NCI-H82 (cell line): ENCODE data around the gene IL20.

ENCODE experiments used
- DNase-seq: peaks from one replicate; lab custom pipeline; 2025; lab: John Stamatoyannopoulos, UW

Gene IL20

GRCh38 chr1:206864939-206865671 lies at the start of gene IL20:
Gene IL20, plus strand, starts transcription at chr1:206865623. Its CDS starts 230 bp downstream, at chr1:206865853.
- peak; percentile 80 for DNase-seq

GRCh38 chr1:206816390-206817287 lies 48.8 kb upstream of the IL20 start:
- DNase-seq = peak; percentile 9

GRCh38 chr1:206821493-206821892 lies 43.9 kb upstream of the IL20 start:
- DNase-seq = no peak

DNA sequence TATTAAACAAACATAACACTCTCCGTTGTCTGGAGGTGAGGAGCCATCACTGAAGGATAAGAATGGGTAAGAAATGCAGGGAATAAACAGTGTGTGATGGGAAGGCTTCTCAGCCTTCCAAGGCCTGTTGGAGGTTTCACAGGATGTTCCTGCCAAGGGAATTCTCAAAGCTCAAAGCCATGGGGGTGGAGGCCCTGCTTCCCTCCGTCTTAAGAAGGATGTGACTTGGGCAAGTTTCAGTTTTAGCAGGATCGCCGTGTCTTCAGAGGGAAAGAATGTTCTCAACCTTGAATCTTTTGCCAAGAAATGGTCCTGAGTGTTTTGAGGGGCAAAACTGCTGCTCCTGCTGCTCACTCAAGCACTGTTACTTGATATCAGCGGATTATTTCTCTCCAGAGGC lies 41.7 kb upstream of the IL20 start:
- DNase-seq = no peak

GRCh38 chr1:206824331-206824730 lies 41.1 kb upstream of the IL20 start:
- DNase-seq = no peak

- no peak for DNase-seq
These were observed 39.0 kb upstream of the IL20 start for GRCh38 chr1:206826394-206826793.

DNA sequence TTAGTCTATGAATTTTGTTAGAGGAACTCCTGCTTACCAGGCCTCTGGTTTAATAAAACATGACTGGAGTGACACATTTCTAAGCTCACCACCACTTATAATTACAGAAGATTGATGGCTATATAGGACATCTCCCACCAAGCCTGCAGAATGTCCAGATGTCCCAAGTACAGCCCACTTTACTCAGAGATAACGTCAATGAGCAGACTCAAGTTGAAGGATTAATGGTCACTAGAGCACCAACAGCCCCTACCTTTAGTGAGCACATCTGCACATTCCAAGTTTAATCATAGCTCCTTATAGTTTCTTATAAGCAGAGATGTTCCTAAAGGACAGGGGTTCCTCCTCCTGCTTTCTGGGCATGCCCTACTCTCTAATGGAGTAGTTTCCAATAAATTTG lies 37.4 kb upstream of the IL20 start:
- DNase-seq = no peak

DNA sequence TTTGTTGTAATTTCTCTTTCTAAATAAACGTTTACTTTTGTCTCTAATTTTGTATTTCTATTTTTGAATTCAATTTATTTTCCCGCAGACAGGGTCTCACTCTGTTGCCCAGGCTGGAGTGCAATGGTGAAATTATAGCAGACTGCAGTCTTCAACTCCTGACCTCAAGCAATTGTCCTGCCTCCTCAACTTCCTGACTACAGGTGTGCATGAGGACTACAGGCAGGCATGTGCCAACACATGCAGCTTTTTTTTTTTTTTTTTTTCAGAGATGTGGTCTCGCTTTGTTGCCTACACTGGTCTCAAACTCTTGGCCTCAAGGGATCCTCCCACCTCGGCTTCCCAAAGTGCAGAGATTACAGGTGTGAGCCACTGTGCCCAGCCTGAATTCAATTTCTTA lies 36.7 kb upstream of the IL20 start:
- DNase-seq = no peak

- DNase-seq = no peak
These were observed 36.1 kb upstream of the IL20 start for GRCh38 chr1:206829282-206829681.

DNA sequence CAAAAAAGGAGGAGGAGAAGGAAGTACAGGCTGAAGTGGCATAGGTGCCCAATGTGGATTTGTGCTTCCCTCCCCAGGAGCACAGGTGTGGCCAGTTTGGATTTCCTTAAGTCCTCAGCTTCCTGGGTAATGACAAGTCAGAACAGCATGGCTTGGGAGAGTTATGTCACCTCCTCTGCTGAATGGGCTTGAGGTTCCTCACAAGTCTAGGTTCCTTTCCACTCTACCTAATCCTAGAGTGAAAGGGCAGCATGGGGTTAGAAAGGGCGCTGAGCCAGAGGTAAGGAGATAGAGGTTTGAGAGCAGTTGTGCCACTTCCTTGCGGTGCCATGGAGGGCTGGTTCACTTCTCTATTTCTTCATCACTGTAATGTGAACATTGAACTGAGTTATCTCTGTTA lies 35.5 kb upstream of the IL20 start:
- no peak for DNase-seq

GRCh38 chr1:206831650-206832049 lies 33.8 kb upstream of the IL20 start:
- no peak for DNase-seq

DNA sequence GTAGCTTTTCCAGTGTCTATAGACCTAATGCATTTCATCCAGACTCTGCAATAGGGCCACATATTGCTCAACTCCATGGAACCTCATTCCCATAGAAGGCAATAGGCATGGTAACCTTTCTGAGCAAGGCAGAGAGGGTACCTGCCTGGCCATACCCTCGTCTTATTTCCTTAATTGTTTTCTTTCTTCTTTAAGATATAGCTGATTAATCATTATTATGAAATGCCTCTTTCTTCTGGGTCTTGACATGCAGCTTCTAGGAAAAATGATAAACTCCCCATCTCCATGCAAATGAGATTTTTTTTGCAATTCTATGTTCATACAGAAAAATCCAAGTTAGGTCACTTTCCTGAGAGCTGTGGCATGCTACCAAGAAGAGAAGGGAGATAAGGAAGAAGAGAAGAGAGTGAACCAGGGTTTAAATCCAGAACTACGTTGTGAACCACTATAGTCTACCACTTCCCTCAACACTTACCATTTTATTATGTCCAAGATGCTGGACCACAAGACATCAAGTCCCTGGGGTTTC lies 33.0 kb upstream of the IL20 start:
- no peak for DNase-seq

DNA sequence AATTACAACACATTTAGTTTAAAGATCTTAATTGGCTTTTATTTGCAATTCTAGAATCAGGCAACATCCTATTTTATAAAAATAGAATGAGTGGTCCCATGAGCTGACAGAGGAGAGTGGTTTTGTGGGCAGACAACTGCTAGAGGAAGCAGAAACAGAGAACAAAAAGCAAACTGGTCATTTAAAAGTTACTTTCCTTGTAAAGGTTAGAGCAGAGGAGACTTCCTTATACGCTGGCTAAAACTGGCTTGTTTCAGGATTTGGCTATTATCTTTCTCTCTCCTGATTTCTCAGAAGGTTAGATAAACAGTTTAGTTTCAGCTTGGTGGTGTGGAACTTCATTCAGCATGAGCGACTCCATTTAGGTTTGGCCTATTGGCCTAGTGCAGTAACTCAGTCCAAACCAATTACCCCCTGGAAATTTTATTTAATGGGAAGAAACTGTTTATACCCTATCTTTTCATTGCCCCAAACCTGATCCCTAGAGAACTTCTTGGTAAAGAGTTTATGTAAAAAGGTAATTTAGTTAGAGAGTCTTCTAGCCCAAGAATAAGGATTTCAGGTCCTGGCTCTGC lies 32.2 kb upstream of the IL20 start:
- no peak for DNase-seq

DNA sequence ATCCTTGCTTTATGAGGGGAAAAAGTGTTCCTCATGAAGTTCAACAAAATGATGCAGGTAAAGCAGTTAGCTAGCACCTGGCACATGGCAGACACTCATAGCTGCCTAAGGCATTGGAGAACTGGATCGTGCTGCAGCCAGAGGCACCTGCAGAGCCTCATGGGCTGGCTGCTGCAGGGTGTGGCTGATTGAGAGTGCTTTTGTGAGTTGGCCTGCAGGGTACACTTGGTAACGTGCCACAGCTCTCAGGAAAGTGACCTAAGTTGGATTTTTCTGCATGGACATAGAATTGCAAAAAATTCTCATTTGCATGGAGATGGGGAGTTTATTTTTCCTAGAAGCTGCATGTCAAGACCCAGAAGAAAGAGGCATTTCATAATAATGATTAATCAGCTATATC lies 31.6 kb upstream of the IL20 start:
- no peak for DNase-seq

GRCh38 chr1:206834217-206834616 lies 31.2 kb upstream of the IL20 start:
- no peak for DNase-seq

- no peak for DNase-seq
These were observed 30.7 kb upstream of the IL20 start for GRCh38 chr1:206834711-206835110.

GRCh38 chr1:206835186-206835585 lies 30.2 kb upstream of the IL20 start:
- DNase-seq = no peak

- no peak for DNase-seq
These were observed 29.3 kb upstream of the IL20 start for GRCh38 chr1:206836111-206836510.

- no peak for DNase-seq
These were observed 26.3 kb upstream of the IL20 start for GRCh38 chr1:206839006-206839560.

DNA sequence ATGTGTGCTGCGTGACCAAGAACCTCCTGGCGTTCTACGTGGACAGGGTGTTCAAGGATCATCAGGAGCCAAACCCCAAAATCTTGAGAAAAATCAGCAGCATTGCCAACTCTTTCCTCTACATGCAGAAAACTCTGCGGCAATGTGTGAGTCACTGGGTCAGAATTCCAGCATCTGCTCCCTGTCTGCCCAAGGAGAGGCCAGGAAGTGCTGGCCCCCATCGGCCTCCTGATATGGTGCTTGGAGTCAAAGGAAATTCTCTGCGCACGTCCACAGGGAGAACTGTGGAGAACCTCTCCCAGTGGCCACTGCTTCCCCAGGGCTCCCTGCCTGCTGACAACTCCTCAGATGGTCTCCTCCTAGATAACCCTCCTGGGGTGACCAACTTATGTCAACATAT lies 25.6 kb upstream of the IL20 start:
- no peak for DNase-seq

DNA sequence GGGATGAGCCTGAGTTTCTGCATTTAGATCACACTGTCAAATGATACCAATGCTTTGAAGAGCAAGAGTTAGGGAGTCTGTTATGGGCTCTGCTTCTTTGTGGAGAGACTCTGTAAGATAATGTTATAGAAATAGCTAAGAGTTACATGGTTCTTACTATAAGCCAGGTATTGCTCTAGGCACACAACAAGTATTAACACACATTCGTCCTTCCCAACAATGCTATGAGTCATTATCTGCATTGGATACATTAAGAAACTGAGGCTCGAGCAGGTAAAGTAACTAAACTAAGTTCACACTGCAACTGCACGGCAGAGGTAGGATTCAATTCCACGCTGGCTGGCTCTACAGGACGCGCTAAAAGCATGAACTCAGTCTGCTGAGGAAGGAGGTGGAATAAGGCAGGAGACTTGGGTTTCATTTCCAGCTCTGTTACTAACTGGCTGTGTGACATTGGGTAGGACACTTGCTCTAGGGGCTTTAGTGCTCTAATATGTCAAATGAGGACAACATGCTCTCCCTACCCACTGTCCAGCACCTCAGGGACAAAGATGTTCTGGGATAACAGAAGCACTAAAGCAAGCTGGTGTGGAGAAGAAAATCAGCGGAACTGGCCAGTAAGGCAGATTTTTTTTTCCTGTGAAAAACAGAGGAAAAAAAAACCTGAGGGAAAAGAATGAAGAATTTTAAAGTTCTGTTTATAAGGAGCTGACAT lies 23.7 kb upstream of the IL20 start:
- no peak for DNase-seq

- DNase-seq = no peak
These were observed 22.6 kb upstream of the IL20 start for GRCh38 chr1:206842854-206843253.
